ENCODE data around the gene SEMA3G.

- TF ChIP-seq CTCF (conservative IDR thresholded peaks at IDR 0.05) (no peak), ZFX (IDR thresholded peaks at IDR 0.05) (no peak)
Observed at GRCh38 chr3:52393959-52394670, 50.8 kb downstream of the SEMA3G start.

All from C4-2B (cell line).